ENCODE measurements around the gene MEF2D. TPM values are rescaled to one million over a fixed set of nuclear protein-coding genes. Genes with fewer than 3 reads are reported as not detected.

MEF2D gene
- total and polyA plus RNA-seq, 2 experiments from 2014 or later, result 35.1 to 64.6 TPM

GRCh38 chr1:156432669-156433018, 67.9 kb downstream of the MEF2D start:
- H3K27ac ChIP-seq, result no peak overlapping the region
- H3K36me3 ChIP-seq, result no peaks in the 10 kb centered on the region
- no peak overlapping the region for H3K4me3 ChIP-seq
- peaks cover 100% of the 10 kb centered on the region for H3K27me3 ChIP-seq
- TF ChIP-seq CTCF (IDR thresholded peaks at IDR 0.05; ENCODE audit: low read depth, low read length), result no peak
- H3K9me3 ChIP-seq (ENCODE audit: low read depth), result no peaks in the 10 kb centered on the region
- H3K4me1 ChIP-seq (ENCODE audit: low read depth), result peaks cover 45% of the 10 kb centered on the region
- DNase-seq (ENCODE audit: low read depth in 1 of 2, low spot score in 1 of 2), result no peak

GRCh38 chr1:156431769-156432668, 68.6 kb downstream of the MEF2D start:
- Histone ChIP-seq H3K4me1 (ENCODE audit: low read depth) (peaks cover 45% of the 10 kb centered on the region), H3K36me3 (no peaks in the 10 kb centered on the region), H3K27ac (no peak overlapping the region), H3K9me3 (ENCODE audit: low read depth) (no peaks in the 10 kb centered on the region), H3K4me3 (no peak overlapping the region), H3K27me3 (peaks cover 100% of the 10 kb centered on the region)
- TF ChIP-seq CTCF (IDR thresholded peaks at IDR 0.05; ENCODE audit: low read depth, low read length), result no peak
- no peak for DNase-seq (ENCODE audit: low read depth in 1 of 2, low spot score in 1 of 2)

- Histone ChIP-seq H3K36me3 (no peaks in the 10 kb centered on the region), H3K4me1 (ENCODE audit: low read depth) (peaks cover 43% of the 10 kb centered on the region), H3K4me3 (no peak overlapping the region), H3K27ac (no peak overlapping the region), H3K27me3 (peaks cover 100% of the 10 kb centered on the region), H3K9me3 (ENCODE audit: low read depth) (no peaks in the 10 kb centered on the region)
- DNase-seq (ENCODE audit: low read depth in 1 of 2, low spot score in 1 of 2), result no peak
- TF ChIP-seq CTCF (IDR thresholded peaks at IDR 0.05; ENCODE audit: low read depth, low read length), result no peak
Measured at GRCh38 chr1:156431366-156431765, 69.2 kb downstream of the MEF2D start.

GRCh38 chr1:156430866-156431265, 69.7 kb downstream of the MEF2D start:
- H3K9me3 ChIP-seq (ENCODE audit: low read depth), result no peaks in the 10 kb centered on the region
- H3K36me3 ChIP-seq, result no peaks in the 10 kb centered on the region
- H3K27ac ChIP-seq, result no peak overlapping the region
- no peak for TF ChIP-seq CTCF (IDR thresholded peaks at IDR 0.05; ENCODE audit: low read depth, low read length)
- peaks cover 40% of the 10 kb centered on the region for H3K4me1 ChIP-seq (ENCODE audit: low read depth)
- no peak for DNase-seq (ENCODE audit: low read depth in 1 of 2, low spot score in 1 of 2)
- H3K4me3 ChIP-seq, result no peak overlapping the region
- peaks cover 100% of the 10 kb centered on the region for H3K27me3 ChIP-seq

- TF ChIP-seq CTCF (IDR thresholded peaks at IDR 0.05; ENCODE audit: low read depth, low read length), result no peak
- Histone ChIP-seq H3K4me3 (no peak overlapping the region), H3K27me3 (peaks cover 100% of the 10 kb centered on the region), H3K36me3 (no peaks in the 10 kb centered on the region), H3K9me3 (ENCODE audit: low read depth) (no peaks in the 10 kb centered on the region), H3K27ac (no peak overlapping the region), H3K4me1 (ENCODE audit: low read depth) (peaks cover 34% of the 10 kb centered on the region)
- DNase-seq (ENCODE audit: low read depth in 1 of 2, low spot score in 1 of 2), result peak in 1 of 2 donors; percentile 46
Measured at GRCh38 chr1:156430303-156430702, 70.3 kb downstream of the MEF2D start.

All from cardiac muscle cell (in vitro differentiated cells and primary cell).